ENCODE data around the gene DNASE1L2.

DNASE1L2 gene

GRCh38 chr16:2206780-2207433 lies 29.3 kb upstream of the DNASE1L2 start (continued):
- TF ChIP-seq ZNF148 (tag by site-specific recombination; IDR thresholded peaks at IDR 0.05; ENCODE audit: borderline replicate concordance): no peak
- TF ChIP-seq KLF7 (tag by site-specific recombination; IDR thresholded peaks at IDR 0.05; ENCODE audit: borderline replicate concordance): no peak
- no peak for TF ChIP-seq ZNF266 (tag by site-specific recombination; IDR thresholded peaks at IDR 0.05; ENCODE audit: low read depth)
- TF ChIP-seq ZBTB10 (tag by site-specific recombination; IDR thresholded peaks at IDR 0.05): no peak
- no peak for TF ChIP-seq ZNF639 (tag by site-specific recombination; IDR thresholded peaks at IDR 0.05)
- no peak for TF ChIP-seq ZNF37A (tag by site-specific recombination; IDR thresholded peaks at IDR 0.05)
- no peak for TF ChIP-seq ZFP41 (tag by site-specific recombination; IDR thresholded peaks at IDR 0.05; ENCODE audit: borderline replicate concordance)
- no peak for TF ChIP-seq REPIN1 (tag by site-specific recombination; IDR thresholded peaks at IDR 0.05; ENCODE audit: low read depth)
- no peak for TF ChIP-seq ZFP37 (tag by site-specific recombination; IDR thresholded peaks at IDR 0.05)
- no peak for TF ChIP-seq HOXA7 (CRISPR knock-in tag; IDR thresholded peaks at IDR 0.05; ENCODE audit: borderline replicate concordance)
- no peak for TF ChIP-seq ZNF324 (tag by site-specific recombination; IDR thresholded peaks at IDR 0.05)
- TF ChIP-seq SALL2 (tag by site-specific recombination; IDR thresholded peaks at IDR 0.05; ENCODE audit: borderline replicate concordance): no peak
- no peak for TF ChIP-seq ZNF529 (tag by site-specific recombination; IDR thresholded peaks at IDR 0.05; ENCODE audit: insufficient replicate concordance)
- TF ChIP-seq SCRT2 (tag by site-specific recombination; IDR thresholded peaks at IDR 0.05): no peak
- TF ChIP-seq KLF8 (tag by site-specific recombination; IDR thresholded peaks at IDR 0.05): no peak
- TF ChIP-seq GLIS1 (tag by site-specific recombination; IDR thresholded peaks at IDR 0.05): no peak
- no peak for TF ChIP-seq ZNF138 (tag by site-specific recombination; IDR thresholded peaks at IDR 0.05; ENCODE audit: borderline replicate concordance)
- no peak for TF ChIP-seq EGR2 (tag by site-specific recombination; IDR thresholded peaks at IDR 0.05; ENCODE audit: low read depth)
- TF ChIP-seq ZNF248 (tag by site-specific recombination; IDR thresholded peaks at IDR 0.05): no peak
- no peak for TF ChIP-seq ZNF580 (tag by site-specific recombination; IDR thresholded peaks at IDR 0.05)

- H3K4me1 ChIP-seq (ENCODE audit: control insufficient read depth, insufficient read depth, low read length): no peaks in the 10 kb centered on the region
- TF ChIP-seq PBX3 (CRISPR knock-in tag; IDR thresholded peaks at IDR 0.05): no peak
- TF ChIP-seq ZNF626 (tag by site-specific recombination; IDR thresholded peaks at IDR 0.05): no peak
- no peak for TF ChIP-seq ZNF701 (tag by site-specific recombination; IDR thresholded peaks at IDR 0.05)
- TF ChIP-seq IKZF3 (tag by site-specific recombination; IDR thresholded peaks at IDR 0.05): no peak
- no peak for TF ChIP-seq ZNF239 (tag by site-specific recombination; IDR thresholded peaks at IDR 0.05)
- no peak for TF ChIP-seq WT1 (tag by site-specific recombination; IDR thresholded peaks at IDR 0.05)
- no peak for TF ChIP-seq ZFP69B (tag by site-specific recombination; IDR thresholded peaks at IDR 0.05)
- no peak for TF ChIP-seq ZBTB10 (tag by site-specific recombination; IDR thresholded peaks at IDR 0.05)
Observed at GRCh38 chr16:2207872-2208271, 28.4 kb upstream of the DNASE1L2 start.

More at GRCh38 chr16:2207872-2208271, 28.4 kb upstream of the DNASE1L2 start:
- Histone ChIP-seq H3K4me3 (ENCODE audit: low read depth, low read length) (no peak overlapping the region), H3K27ac (ENCODE audit: extremely low read depth, low read depth, low read length) (no peak overlapping the region), H3K36me3 (ENCODE audit: control insufficient read depth in 2 of 2, insufficient read depth in 1 of 2, low read length in 2 of 2) (peaks cover 0 to 47% of the 10 kb centered on the region in 2 experiments; a peak in 1 of 3 replicates), H3K9me3 (ENCODE audit: control insufficient read depth, insufficient read depth, low read depth, low read length) (no peaks in the 10 kb centered on the region)
- CTCF ChIA-PET: no interaction called here
- POLR2A ChIA-PET: interaction anchor here (1.1 kb wide), 1 partner anchor 52 kb away, joined by 5 read pairs; the partner anchor contains the start of gene TRAF7

Measured in HEK293 (cell line).